GM23338 (cell line): ENCODE measurements around the gene GPR3. TPM values are rescaled to one million over a fixed set of nuclear protein-coding genes. Genes with fewer than 3 reads are reported as not detected.
A peak's percentile ranks its signal among the peaks of the same experiment; 100 is the strongest.

Experiments
- ATAC-seq: fragments of 200-7000 bp; cut with Tn5 transposase; 3 replicates; pipeline ENCODE4 v1.9.1; 2020
- DNase-seq: peaks from one replicate; pipeline ENCODE4 v3.0.0-alpha.2; 2015; ENCODE audit warnings: low spot score
- H2AFZ ChIP-seq: fragments of 200-600 bp; sonication (generic); 2 replicates; pipeline ENCODE4 v1.8.0; 2016; ENCODE audit warnings: antibody characterized with exemption, mild to moderate bottlenecking, moderate library complexity
- H3F3A ChIP-seq: fragments of 200-600 bp; sonication (generic); replicated peaks from 2 replicates; pipeline ENCODE4 v1.8.0; 2017; ENCODE audit warnings: antibody characterized with exemption, mixed run types, low read depth
- H3K27ac ChIP-seq: fragments of 200-600 bp; sonication (generic); 2 replicates; pipeline ENCODE4 v1.6.1; 2016; ENCODE audit warnings: low read depth
- H3K27me3 ChIP-seq: fragments of 200-600 bp; sonication (generic); 2 replicates; pipeline ENCODE4 v1.8.0; 2016; ENCODE audit warnings: mild to moderate bottlenecking, mixed run types, moderate library complexity; ENCODE audit not compliant: insufficient read depth
- H3K36me3 ChIP-seq: fragments of 200-600 bp; sonication (generic); 2 replicates; pipeline ENCODE4 v1.8.0; 2016; ENCODE audit warnings: mild to moderate bottlenecking; ENCODE audit not compliant: insufficient read depth
- H3K4me1 ChIP-seq: fragments of 200-600 bp; sonication (generic); 2 replicates; pipeline ENCODE4 v1.8.0; 2016; ENCODE audit warnings: mild to moderate bottlenecking, moderate library complexity; ENCODE audit not compliant: insufficient read depth
- H3K4me2 ChIP-seq: fragments of 200-600 bp; sonication (generic); 2 replicates; pipeline ENCODE4 v1.7.1; 2017; ENCODE audit warnings: mixed run types
- H3K4me3 ChIP-seq: fragments of 200-600 bp; sonication (generic); 2 replicates; pipeline ENCODE4 v1.6.1; 2016; ENCODE audit warnings: mixed run types
- H3K79me2 ChIP-seq: fragments of 200-600 bp; sonication (generic); replicated peaks from 2 replicates; pipeline ENCODE4 v1.8.0; 2017; ENCODE audit warnings: mild to moderate bottlenecking; ENCODE audit not compliant: insufficient read depth
- H3K9me2 ChIP-seq: fragments of 200-600 bp; sonication (generic); 2 replicates; pipeline ENCODE4 v1.8.0; 2017; ENCODE audit not compliant: insufficient read depth
- H4K20me1 ChIP-seq: fragments of 200-600 bp; sonication (generic); replicated peaks from 2 replicates; pipeline ENCODE4 v1.8.0; 2017; ENCODE audit warnings: mild to moderate bottlenecking; ENCODE audit not compliant: insufficient read depth
- H3K27ac Mint-ChIP-seq: 2 replicates; pipeline ENCODE4 v1.8.0; 2020; ENCODE audit warnings: inconsistent platforms, mild to moderate bottlenecking, moderate library complexity, mixed read lengths
- H3K27me3 Mint-ChIP-seq: 3 replicates; pipeline ENCODE4 v1.8.0; 2022; ENCODE audit warnings: low read depth, mild to moderate bottlenecking, moderate library complexity, mixed read lengths, inconsistent platforms; ENCODE audit not compliant: insufficient read depth, poor library complexity
- H3K36me3 Mint-ChIP-seq: 3 replicates; pipeline ENCODE4 v1.8.0; 2021; ENCODE audit warnings: low read depth, mild to moderate bottlenecking, inconsistent platforms, moderate library complexity, mixed read lengths
- H3K4me1 Mint-ChIP-seq: 3 replicates; pipeline ENCODE4 v1.8.0; 2020; ENCODE audit warnings: mild to moderate bottlenecking, inconsistent platforms, mixed read lengths
- H3K4me3 Mint-ChIP-seq: 3 replicates; pipeline ENCODE4 v1.8.0; 2021; ENCODE audit warnings: moderate library complexity, mild to moderate bottlenecking, inconsistent platforms, mixed read lengths
- H3K9me3 Mint-ChIP-seq: 3 replicates; pipeline ENCODE4 v1.8.0; 2020; ENCODE audit warnings: moderate library complexity, mild to moderate bottlenecking, inconsistent platforms, mixed read lengths
- CREB1 ChIP-seq: fragments of 250-450 bp; sonication (Bioruptor Pico); IDR thresholded peaks from 2 replicates; pipeline ENCODE4 v1.5.0; 2020; ENCODE audit warnings: low read depth, mild to moderate bottlenecking, moderate library complexity
- CTCF ChIP-seq, 2 experiments: fragments of 200-600 bp in 1 of 2; sonication (generic) in 1 of 2; conservative IDR thresholded peaks; 2 replicates each; pipeline versions ENCODE4 v1.5.1 to v1.6.1; 2016 to 2017; ENCODE audit warnings: antibody characterized with exemption in 2 of 2, low read depth in 2 of 2, mild to moderate bottlenecking in 2 of 2, moderate library complexity in 1 of 2
- ETS1 ChIP-seq: IDR thresholded peaks from 2 replicates; pipeline ENCODE4 v1.6.1; 2016; ENCODE audit warnings: antibody characterized with exemption
- EZH2 ChIP-seq: fragments of 200-600 bp; sonication (generic); IDR thresholded peaks from one replicate; pipeline ENCODE4 v1.8.0; 2017; ENCODE audit warnings: antibody characterized with exemption, mild to moderate bottlenecking, low read depth; ENCODE audit not compliant: unreplicated experiment
- EZH2phosphoT487 ChIP-seq: fragments of 200-600 bp; sonication (generic); IDR thresholded peaks from one replicate; pipeline ENCODE4 v1.8.1; 2018; ENCODE audit warnings: antibody characterized with exemption; ENCODE audit not compliant: unreplicated experiment
- JUNB ChIP-seq: IDR thresholded peaks from one replicate; pipeline ENCODE4 v1.6.1; 2016; ENCODE audit warnings: antibody characterized with exemption; ENCODE audit not compliant: unreplicated experiment
- NANOG ChIP-seq: IDR thresholded peaks from 2 replicates; pipeline ENCODE4 v1.6.1; 2016; ENCODE audit warnings: antibody characterized with exemption, borderline replicate concordance
- POLR2AphosphoS5 ChIP-seq: IDR thresholded peaks from 2 replicates; pipeline ENCODE4 v1.6.1; 2016; ENCODE audit warnings: antibody characterized with exemption, low read depth
- REST ChIP-seq: IDR thresholded peaks from one replicate; pipeline ENCODE4 v1.6.1; 2018; ENCODE audit warnings: antibody characterized with exemption; ENCODE audit not compliant: unreplicated experiment
- STAT1 ChIP-seq: IDR thresholded peaks from one replicate; pipeline ENCODE4 v1.6.1; 2016; ENCODE audit warnings: antibody characterized with exemption; ENCODE audit not compliant: unreplicated experiment
- ZNF114 ChIP-seq: fragments of 250-450 bp; sonication (Bioruptor Pico); IDR thresholded peaks from 2 replicates; pipeline ENCODE4 v1.5.0; 2020; ENCODE audit warnings: mild to moderate bottlenecking, moderate library complexity
- ZNF331 ChIP-seq: fragments of 250-450 bp; sonication (Bioruptor Pico); IDR thresholded peaks from 2 replicates; pipeline ENCODE4 v1.5.0; 2020; ENCODE audit warnings: low read depth, mild to moderate bottlenecking, moderate library complexity
- ZNF462 ChIP-seq: fragments of 250-450 bp; sonication (Bioruptor Pico); IDR thresholded peaks from 2 replicates; pipeline ENCODE4 v1.5.0; 2020; ENCODE audit warnings: mild to moderate bottlenecking, moderate library complexity
- polyA plus RNA-seq: library from polyadenylated mRNA; unstranded; fragments of >200 nt; fragmentation: Nextera tagmentation; extraction: Ambion mirVana; gene quantifications from 2 replicates; pipeline ENCODE4 v1.2.1, GENCODE V29; 2016
- total RNA-seq: library from RNA; depleted of rRNA; stranded (reverse); fragments of >200 nt; shearing (Covaris generic); gene quantifications from 2 replicates; pipeline ENCODE4 v1.2.3, GENCODE V29; 2014

GPR3 gene
- total and polyA plus RNA-seq, 2 experiments from 2014 or later = 5.9 to 9.1 TPM

- Histone ChIP-seq H3K4me3 (peak overlapping the region; percentile 63), H3K9me2 (no peaks in the 10 kb centered on the region), H3F3A (peaks cover 7% of the 10 kb centered on the region), H3K79me2 (peaks cover 7% of the 10 kb centered on the region), H4K20me1 (no peaks in the 10 kb centered on the region; the same call in 1 of the 2 replicates), H2AFZ (peak overlapping the region; percentile 89), H3K4me2 (peak overlapping the region; percentile 91), H3K27me3 (peaks cover 8% of the 10 kb centered on the region; the same call in 1 of the 2 replicates), H3K36me3 (no peaks in the 10 kb centered on the region), H3K27ac (0 out of 2 replicates have a peak overlapping the region, but pooled peaks have one; percentile 53), H3K4me1 (peaks cover 10% of the 10 kb centered on the region; the same call in 1 of the 2 replicates)
- DNase-seq (peak; percentile 99), ATAC-seq (peak; percentile 76)
- Mint-ChIP-seq H3K4me1 (peaks cover 16% of the 10 kb centered on the region), H3K9me3 (no peaks in the 10 kb centered on the region; the same call in 2 of the 3 replicates), H3K36me3 (peaks cover 14% of the 10 kb centered on the region), H3K27me3 (peaks cover 20% of the 10 kb centered on the region), H3K27ac (no peak overlapping the region), H3K4me3 (peak overlapping the region; percentile 78)
- no peak for TF ChIP-seq ETS1
- TF ChIP-seq NANOG = no peak
- no peak for TF ChIP-seq REST
- TF ChIP-seq STAT1 = no peak
- peak; percentile 63 for TF ChIP-seq CREB1 (CRISPR knock-in tag)
- TF ChIP-seq ZNF114 (CRISPR knock-in tag) = no peak
- peak in 1 of 2 experiments; percentile 51; a peak in 3 of 4 replicates for TF ChIP-seq CTCF (conservative IDR thresholded peaks at IDR 0.05; ENCODE audit: low read depth in 2 of 2)
- peak; percentile 71 for TF ChIP-seq POLR2AphosphoS5
- no peak for TF ChIP-seq JUNB
- TF ChIP-seq EZH2 = no peak
- TF ChIP-seq ZNF462 (CRISPR knock-in tag) = no peak
- no peak for TF ChIP-seq EZH2phosphoT487
- no peak for TF ChIP-seq ZNF331
These were observed 41.5 kb upstream of the GPR3 start for GRCh38 chr1:27350663-27351540.
